GM23338 (cell line): ENCODE results near the gene IGFBP5. TPM values are rescaled to one million over a fixed set of nuclear protein-coding genes. Genes with fewer than 3 reads are reported as not detected.

Experiments used
- ATAC-seq: fragments of 200-7000 bp; cut with Tn5 transposase; 3 replicates; pipeline ENCODE4 v1.9.1; 2020
- DNase-seq: peaks from one replicate; pipeline ENCODE4 v3.0.0-alpha.2; 2015; ENCODE audit warnings: low spot score
- H2AFZ ChIP-seq: fragments of 200-600 bp; sonication (generic); 2 replicates; pipeline ENCODE4 v1.8.0; 2016; ENCODE audit warnings: antibody characterized with exemption, mild to moderate bottlenecking, moderate library complexity
- H3F3A ChIP-seq: fragments of 200-600 bp; sonication (generic); replicated peaks from 2 replicates; pipeline ENCODE4 v1.8.0; 2017; ENCODE audit warnings: antibody characterized with exemption, mixed run types, low read depth
- H3K27ac ChIP-seq: fragments of 200-600 bp; sonication (generic); 2 replicates; pipeline ENCODE4 v1.6.1; 2016; ENCODE audit warnings: low read depth
- H3K27me3 ChIP-seq: fragments of 200-600 bp; sonication (generic); 2 replicates; pipeline ENCODE4 v1.8.0; 2016; ENCODE audit warnings: mild to moderate bottlenecking, mixed run types, moderate library complexity; ENCODE audit not compliant: insufficient read depth
- H3K36me3 ChIP-seq: fragments of 200-600 bp; sonication (generic); 2 replicates; pipeline ENCODE4 v1.8.0; 2016; ENCODE audit warnings: mild to moderate bottlenecking; ENCODE audit not compliant: insufficient read depth
- H3K4me1 ChIP-seq: fragments of 200-600 bp; sonication (generic); 2 replicates; pipeline ENCODE4 v1.8.0; 2016; ENCODE audit warnings: mild to moderate bottlenecking, moderate library complexity; ENCODE audit not compliant: insufficient read depth
- H3K4me2 ChIP-seq: fragments of 200-600 bp; sonication (generic); 2 replicates; pipeline ENCODE4 v1.7.1; 2017; ENCODE audit warnings: mixed run types
- H3K4me3 ChIP-seq: fragments of 200-600 bp; sonication (generic); 2 replicates; pipeline ENCODE4 v1.6.1; 2016; ENCODE audit warnings: mixed run types
- H3K79me2 ChIP-seq: fragments of 200-600 bp; sonication (generic); replicated peaks from 2 replicates; pipeline ENCODE4 v1.8.0; 2017; ENCODE audit warnings: mild to moderate bottlenecking; ENCODE audit not compliant: insufficient read depth
- H3K9me2 ChIP-seq: fragments of 200-600 bp; sonication (generic); 2 replicates; pipeline ENCODE4 v1.8.0; 2017; ENCODE audit not compliant: insufficient read depth
- H4K20me1 ChIP-seq: fragments of 200-600 bp; sonication (generic); replicated peaks from 2 replicates; pipeline ENCODE4 v1.8.0; 2017; ENCODE audit warnings: mild to moderate bottlenecking; ENCODE audit not compliant: insufficient read depth
- H3K27ac Mint-ChIP-seq: 2 replicates; pipeline ENCODE4 v1.8.0; 2020; ENCODE audit warnings: inconsistent platforms, mild to moderate bottlenecking, moderate library complexity, mixed read lengths
- H3K27me3 Mint-ChIP-seq: 3 replicates; pipeline ENCODE4 v1.8.0; 2022; ENCODE audit warnings: low read depth, mild to moderate bottlenecking, moderate library complexity, mixed read lengths, inconsistent platforms; ENCODE audit not compliant: insufficient read depth, poor library complexity
- H3K36me3 Mint-ChIP-seq: 3 replicates; pipeline ENCODE4 v1.8.0; 2021; ENCODE audit warnings: low read depth, mild to moderate bottlenecking, inconsistent platforms, moderate library complexity, mixed read lengths
- H3K4me1 Mint-ChIP-seq: 3 replicates; pipeline ENCODE4 v1.8.0; 2020; ENCODE audit warnings: mild to moderate bottlenecking, inconsistent platforms, mixed read lengths
- H3K4me3 Mint-ChIP-seq: 3 replicates; pipeline ENCODE4 v1.8.0; 2021; ENCODE audit warnings: moderate library complexity, mild to moderate bottlenecking, inconsistent platforms, mixed read lengths
- H3K9me3 Mint-ChIP-seq: 3 replicates; pipeline ENCODE4 v1.8.0; 2020; ENCODE audit warnings: moderate library complexity, mild to moderate bottlenecking, inconsistent platforms, mixed read lengths
- CTCF ChIP-seq, 2 experiments: fragments of 200-600 bp in 1 of 2; sonication (generic) in 1 of 2; conservative IDR thresholded peaks; 2 replicates each; pipeline versions ENCODE4 v1.5.1 to v1.6.1; 2016 to 2017; ENCODE audit warnings: antibody characterized with exemption in 2 of 2, low read depth in 2 of 2, mild to moderate bottlenecking in 2 of 2, moderate library complexity in 1 of 2
- EZH2 ChIP-seq: fragments of 200-600 bp; sonication (generic); IDR thresholded peaks from one replicate; pipeline ENCODE4 v1.8.0; 2017; ENCODE audit warnings: antibody characterized with exemption, mild to moderate bottlenecking, low read depth; ENCODE audit not compliant: unreplicated experiment
- EZH2phosphoT487 ChIP-seq: fragments of 200-600 bp; sonication (generic); IDR thresholded peaks from one replicate; pipeline ENCODE4 v1.8.1; 2018; ENCODE audit warnings: antibody characterized with exemption; ENCODE audit not compliant: unreplicated experiment
- JUNB ChIP-seq: IDR thresholded peaks from one replicate; pipeline ENCODE4 v1.6.1; 2016; ENCODE audit warnings: antibody characterized with exemption; ENCODE audit not compliant: unreplicated experiment
- NANOG ChIP-seq: IDR thresholded peaks from 2 replicates; pipeline ENCODE4 v1.6.1; 2016; ENCODE audit warnings: antibody characterized with exemption, borderline replicate concordance
- POLR2AphosphoS5 ChIP-seq: IDR thresholded peaks from 2 replicates; pipeline ENCODE4 v1.6.1; 2016; ENCODE audit warnings: antibody characterized with exemption, low read depth
- REST ChIP-seq: IDR thresholded peaks from one replicate; pipeline ENCODE4 v1.6.1; 2018; ENCODE audit warnings: antibody characterized with exemption; ENCODE audit not compliant: unreplicated experiment
- STAT1 ChIP-seq: IDR thresholded peaks from one replicate; pipeline ENCODE4 v1.6.1; 2016; ENCODE audit warnings: antibody characterized with exemption; ENCODE audit not compliant: unreplicated experiment
- ZNF114 ChIP-seq: fragments of 250-450 bp; sonication (Bioruptor Pico); IDR thresholded peaks from 2 replicates; pipeline ENCODE4 v1.5.0; 2020; ENCODE audit warnings: mild to moderate bottlenecking, moderate library complexity
- ZNF331 ChIP-seq: fragments of 250-450 bp; sonication (Bioruptor Pico); IDR thresholded peaks from 2 replicates; pipeline ENCODE4 v1.5.0; 2020; ENCODE audit warnings: low read depth, mild to moderate bottlenecking, moderate library complexity
- polyA plus RNA-seq: library from polyadenylated mRNA; unstranded; fragments of >200 nt; fragmentation: Nextera tagmentation; extraction: Ambion mirVana; gene quantifications from 2 replicates; pipeline ENCODE4 v1.2.1, GENCODE V29; 2016
- total RNA-seq: library from RNA; depleted of rRNA; stranded (reverse); fragments of >200 nt; shearing (Covaris generic); gene quantifications from 2 replicates; pipeline ENCODE4 v1.2.3, GENCODE V29; 2014
- TF ChIP-seq, protein P1 (sequence below): IDR thresholded peaks from 2 replicates; pipeline ENCODE4 v1.6.1; 2016; ENCODE audit warnings: antibody characterized with exemption

The IGFBP5 gene
- total and polyA plus RNA-seq, 2 experiments from 2014 or later, result 0.70 to 2.5 TPM

GRCh38 chr2:216658757-216659156 is 36.6 kb downstream of the IGFBP5 start:
- no peaks in the 10 kb centered on the region for H3K4me1 ChIP-seq
- Mint-ChIP-seq H3K27ac (no peak overlapping the region), H3K4me3 (no peak overlapping the region), H3K27me3 (peaks cover 21% of the 10 kb centered on the region), H3K9me3 (no peaks in the 10 kb centered on the region), H3K4me1 (peaks cover 20% of the 10 kb centered on the region), H3K36me3 (peaks cover 62% of the 10 kb centered on the region)
- H3K9me2 ChIP-seq, result no peaks in the 10 kb centered on the region
- H4K20me1 ChIP-seq, result peaks cover 4% of the 10 kb centered on the region; the same call in 1 of the 2 replicates
- H3F3A ChIP-seq, result no peaks in the 10 kb centered on the region
- peaks cover 26% of the 10 kb centered on the region for H3K79me2 ChIP-seq
- 0 out of 2 replicates have a peak, but pooled peaks cover 6% of the 10 kb centered on the region for H3K36me3 ChIP-seq
- DNase-seq, result no peak
- no peak overlapping the region for H2AFZ ChIP-seq
- H3K4me3 ChIP-seq, result no peak overlapping the region
- no peak overlapping the region for H3K27ac ChIP-seq
- no peak overlapping the region for H3K4me2 ChIP-seq
- TF ChIP-seq STAT1 (no peak), ZNF114 (CRISPR knock-in tag) (no peak), EZH2 (no peak), JUNB (no peak), POLR2AphosphoS5 (no peak)
- TF ChIP-seq, protein P1, sequence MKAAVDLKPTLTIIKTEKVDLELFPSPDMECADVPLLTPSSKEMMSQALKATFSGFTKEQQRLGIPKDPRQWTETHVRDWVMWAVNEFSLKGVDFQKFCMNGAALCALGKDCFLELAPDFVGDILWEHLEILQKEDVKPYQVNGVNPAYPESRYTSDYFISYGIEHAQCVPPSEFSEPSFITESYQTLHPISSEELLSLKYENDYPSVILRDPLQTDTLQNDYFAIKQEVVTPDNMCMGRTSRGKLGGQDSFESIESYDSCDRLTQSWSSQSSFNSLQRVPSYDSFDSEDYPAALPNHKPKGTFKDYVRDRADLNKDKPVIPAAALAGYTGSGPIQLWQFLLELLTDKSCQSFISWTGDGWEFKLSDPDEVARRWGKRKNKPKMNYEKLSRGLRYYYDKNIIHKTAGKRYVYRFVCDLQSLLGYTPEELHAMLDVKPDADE, result no peak
- H3K27me3 ChIP-seq, result no peaks in the 10 kb centered on the region
- no peak for ATAC-seq

- peaks cover 54% of the 10 kb centered on the region for H3K36me3 Mint-ChIP-seq
- no peak for DNase-seq
- Histone ChIP-seq H3K4me1 (no peaks in the 10 kb centered on the region), H4K20me1 (peaks cover 12% of the 10 kb centered on the region; the same call in 1 of the 2 replicates), H3F3A (no peaks in the 10 kb centered on the region), H3K27me3 (no peaks in the 10 kb centered on the region), H3K4me2 (no peak overlapping the region), H3K79me2 (peaks cover 34% of the 10 kb centered on the region), H3K27ac (no peak overlapping the region), H3K36me3 (0 out of 2 replicates have a peak, but pooled peaks cover 6% of the 10 kb centered on the region), H2AFZ (no peak overlapping the region), H3K9me2 (no peaks in the 10 kb centered on the region), H3K4me3 (no peak overlapping the region)
- no peak overlapping the region for H3K4me3 Mint-ChIP-seq
- peak overlapping the region; percentile 44; the same call in 1 of the 2 replicates for H3K27ac Mint-ChIP-seq
- no peak for ATAC-seq
- H3K27me3 Mint-ChIP-seq, result peaks cover 21% of the 10 kb centered on the region
- H3K4me1 Mint-ChIP-seq, result peaks cover 27% of the 10 kb centered on the region
- no peaks in the 10 kb centered on the region for H3K9me3 Mint-ChIP-seq
- TF ChIP-seq CTCF (conservative IDR thresholded peaks at IDR 0.05; ENCODE audit: low read depth in 2 of 2) (no peak), EZH2 (no peak), JUNB (no peak), ZNF114 (CRISPR knock-in tag) (no peak), EZH2phosphoT487 (no peak), STAT1 (no peak), REST (no peak), POLR2AphosphoS5 (no peak), ZNF331 (no peak), NANOG (no peak)
- TF ChIP-seq, protein P1, result no peak
Measured at GRCh38 chr2:216657980-216658379, 37.4 kb downstream of the IGFBP5 start.
